Measurements from ENCODE around the gene SNN. TPM values are rescaled to one million over a fixed set of nuclear protein-coding genes. Genes with fewer than 3 reads are reported as not detected.

SNN gene
- total RNA-seq: 9.6 and 15.6 TPM in 2 replicates

DNA sequence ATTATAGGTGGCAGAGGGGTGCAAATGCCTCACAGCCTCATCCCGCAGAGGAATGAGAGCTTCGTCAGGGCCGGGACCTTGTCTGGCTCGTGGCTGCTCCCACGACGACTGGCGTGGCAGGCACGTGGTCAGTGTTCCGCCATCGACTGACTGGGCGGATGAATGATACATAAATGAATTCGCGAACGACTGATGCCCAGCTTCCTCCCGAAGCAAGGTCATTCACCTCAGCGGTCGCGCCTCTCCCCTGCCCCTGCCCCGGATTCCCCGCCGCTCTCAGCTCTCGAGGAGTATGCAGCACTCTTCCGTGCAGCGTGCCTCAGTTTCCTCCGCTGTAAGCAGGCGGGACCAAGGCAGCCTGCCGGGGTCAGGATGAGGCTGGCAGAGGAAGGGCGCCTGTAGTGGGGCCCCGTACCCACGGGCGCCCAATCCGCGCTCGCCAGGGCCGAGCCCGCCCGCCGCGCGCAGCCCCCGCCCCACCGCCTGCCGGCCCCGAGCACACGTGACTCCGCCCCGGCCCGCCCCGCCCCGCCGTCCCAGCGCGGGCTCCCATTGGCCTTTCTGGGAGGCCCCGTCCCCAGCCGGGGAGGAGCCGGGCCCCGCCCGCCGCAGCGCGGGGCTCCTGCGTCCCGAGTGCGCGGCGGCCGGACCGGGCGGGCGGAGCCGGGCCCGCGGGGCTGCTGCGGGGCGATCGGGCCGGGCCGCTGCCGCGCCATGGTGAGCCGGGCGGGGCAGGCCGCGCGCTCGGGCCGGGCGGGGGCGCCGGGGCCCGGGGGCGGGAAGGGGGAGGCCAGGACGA lies at the start of gene SNN:
Gene SNN, plus strand, starts transcription at position 632 of the 799 bp plus-strand sequence. CDS start 7,605 bp downstream, outside the sequence.

Other genes with a start within 250 kb of the SNN start
- gene LITAF, start 81.5 kb upstream of the SNN start, total RNA-seq: 1.4 and 5.5 TPM in 2 replicates
- 21.8 and 34.3 TPM in 2 replicates for gene TXNDC11, start 74.4 kb downstream of the SNN start, total RNA-seq
- gene ZC3H7A, start 128.8 kb downstream of the SNN start, total RNA-seq: 29.9 and 34.8 TPM in 2 replicates
- gene RSL1D1, start 183.1 kb downstream of the SNN start, total RNA-seq: 95.8 and 201 TPM in 2 replicates
- 75.4 and 92.6 TPM in 2 replicates for gene GSPT1, start 247.5 kb downstream of the SNN start, total RNA-seq